ENCODE data around the gene RLN3.
"Not testable (repeated sequence)": the region's sequence is repeated elsewhere in the genome, so short reads cannot be mapped to it uniquely, and the experiment has no call there.

The RLN3 gene

GRCh38 chr19:14022469-14022868, 5.5 kb upstream of the RLN3 start:
- Histone ChIP-seq H3K4me3 (no peak overlapping the region), H3K9me3 (ENCODE audit: low read depth, low read length) (no peaks in the 10 kb centered on the region), H3K9ac (ENCODE audit: insufficient read length) (no peak overlapping the region), H3K27ac (no peak overlapping the region), H3K36me3 (ENCODE audit: insufficient read depth, low read length) (no peaks in the 10 kb centered on the region)
- no peak for TF ChIP-seq FOXP2 (optimal IDR thresholded peaks at IDR 0.05; ENCODE audit: control extremely low read depth, extremely low read length, insufficient read depth)
- no peak for TF ChIP-seq POLR2AphosphoS5 (IDR thresholded peaks at IDR 0.05; ENCODE audit: borderline replicate concordance, low read depth, low read length)
- no peak for TF ChIP-seq EZH2 (IDR thresholded peaks at IDR 0.05)
- no peak for DNase-seq (ENCODE audit: low read depth, low spot score)

GRCh38 chr19:14023404-14024235, 4.3 kb upstream of the RLN3 start:
- no peaks in the 10 kb centered on the region for H3K36me3 ChIP-seq (ENCODE audit: insufficient read depth, low read length)
- no peak overlapping the region for H3K4me3 ChIP-seq
- H3K9ac ChIP-seq (ENCODE audit: insufficient read length): no peak overlapping the region
- TF ChIP-seq POLR2AphosphoS5 (IDR thresholded peaks at IDR 0.05; ENCODE audit: borderline replicate concordance, low read depth, low read length): no peak
- TF ChIP-seq EZH2 (IDR thresholded peaks at IDR 0.05): no peak
- no peak for TF ChIP-seq FOXP2 (optimal IDR thresholded peaks at IDR 0.05; ENCODE audit: control extremely low read depth, extremely low read length, insufficient read depth)
- no peak for DNase-seq (ENCODE audit: low read depth, low spot score)
- no peak overlapping the region for H3K27ac ChIP-seq
- no peaks in the 10 kb centered on the region for H3K9me3 ChIP-seq (ENCODE audit: low read depth, low read length)

- not testable (repeated sequence) for H3K9me3 ChIP-seq (ENCODE audit: low read depth, low read length); H3K36me3 ChIP-seq (ENCODE audit: insufficient read depth, low read length); H3K4me3 ChIP-seq; H3K9ac ChIP-seq (ENCODE audit: insufficient read length); DNase-seq (ENCODE audit: low read depth, low spot score); H3K27ac ChIP-seq
These were observed 1.2 kb upstream of the RLN3 start for GRCh38 chr19:14026652-14027192.

- no peak for DNase-seq (ENCODE audit: low read depth, low spot score)
- H3K9ac ChIP-seq (ENCODE audit: insufficient read length): no peak overlapping the region
- H3K36me3 ChIP-seq (ENCODE audit: insufficient read depth, low read length): no peaks in the 10 kb centered on the region
- no peak overlapping the region for H3K4me3 ChIP-seq
- H3K27ac ChIP-seq: no peak overlapping the region
- no peaks in the 10 kb centered on the region for H3K9me3 ChIP-seq (ENCODE audit: low read depth, low read length)
- TF ChIP-seq EZH2 (IDR thresholded peaks at IDR 0.05) (no peak), POLR2AphosphoS5 (IDR thresholded peaks at IDR 0.05; ENCODE audit: borderline replicate concordance, low read depth, low read length) (no peak), FOXP2 (optimal IDR thresholded peaks at IDR 0.05; ENCODE audit: control extremely low read depth, extremely low read length, insufficient read depth) (no peak)
These were observed 953 bp downstream of the RLN3 start for GRCh38 chr19:14028901-14029300.

- no peaks in the 10 kb centered on the region for H3K36me3 ChIP-seq (ENCODE audit: insufficient read depth, low read length)
- peak overlapping the region; percentile 68 for H3K9ac ChIP-seq (ENCODE audit: insufficient read length)
- H3K9me3 ChIP-seq (ENCODE audit: low read depth, low read length): no peaks in the 10 kb centered on the region
- no peak overlapping the region for H3K27ac ChIP-seq
- no peak for TF ChIP-seq POLR2AphosphoS5 (IDR thresholded peaks at IDR 0.05; ENCODE audit: borderline replicate concordance, low read depth, low read length)
- peak overlapping the region; percentile 85 for H3K4me3 ChIP-seq
- DNase-seq (ENCODE audit: low read depth, low spot score): no peak
These were observed 3.2 kb downstream of the RLN3 start for GRCh38 chr19:14030997-14031718.

GRCh38 chr19:14031719-14032480, 4.0 kb downstream of the RLN3 start, which contains the start of gene IL27RA:
TSS of gene IL27RA (plus strand) at chr19:14031762. CDS start at chr19:14031873, 111 bp downstream.
- Histone ChIP-seq H3K4me3 (peak within 1 kb of the TSS; percentile 85), H3K9me3 (ENCODE audit: low read depth, low read length) (no peaks in the 10 kb centered on the region), H3K36me3 (ENCODE audit: insufficient read depth, low read length) (no peaks in the 10 kb centered on the region), H3K27ac (no peak within 1 kb of the TSS), H3K9ac (ENCODE audit: insufficient read length) (peak within 1 kb of the TSS; percentile 68)
- no peak for TF ChIP-seq EZH2 (IDR thresholded peaks at IDR 0.05)
- 0 out of 2 replicates have a peak, but pooled peaks have one; percentile 39 for TF ChIP-seq POLR2AphosphoS5 (IDR thresholded peaks at IDR 0.05; ENCODE audit: borderline replicate concordance, low read depth, low read length)
- no peak for DNase-seq (ENCODE audit: low read depth, low spot score)

- Histone ChIP-seq H3K9me3 (ENCODE audit: low read depth, low read length) (no peaks in the 10 kb centered on the region), H3K4me3 (no peak overlapping the region), H3K27ac (no peak overlapping the region), H3K36me3 (ENCODE audit: insufficient read depth, low read length) (no peaks in the 10 kb centered on the region), H3K9ac (ENCODE audit: insufficient read length) (no peak overlapping the region)
- no peak for DNase-seq (ENCODE audit: low read depth, low spot score)
- no peak for TF ChIP-seq POLR2AphosphoS5 (IDR thresholded peaks at IDR 0.05; ENCODE audit: borderline replicate concordance, low read depth, low read length)
- no peak for TF ChIP-seq EZH2 (IDR thresholded peaks at IDR 0.05)
- no peak for TF ChIP-seq FOXP2 (optimal IDR thresholded peaks at IDR 0.05; ENCODE audit: control extremely low read depth, extremely low read length, insufficient read depth)
These were observed 6.0 kb downstream of the RLN3 start for GRCh38 chr19:14033946-14034345.

- not testable (repeated sequence) for H3K36me3 ChIP-seq (ENCODE audit: insufficient read depth, low read length); H3K27ac ChIP-seq; H3K9ac ChIP-seq (ENCODE audit: insufficient read length); DNase-seq (ENCODE audit: low read depth, low spot score); H3K4me3 ChIP-seq; H3K9me3 ChIP-seq (ENCODE audit: low read depth, low read length)
These were observed 7.2 kb downstream of the RLN3 start for GRCh38 chr19:14035159-14035558.
